ENCODE measurements around the gene RFPL4A. TPM values are rescaled to one million over a fixed set of nuclear protein-coding genes. Genes with fewer than 3 reads are reported as not detected.
"Not testable (repeated sequence)": the region's sequence is repeated elsewhere in the genome, so short reads cannot be mapped to it uniquely, and the experiment has no call there.

RFPL4A gene
- total RNA-seq, result not detected
- long read RNA-seq, result 0 reads

GRCh38 chr19:55758797-55759196 lies at the start of gene RFPL4A:
Gene RFPL4A (plus strand): TSS chr19:55759097. CDS start chr19:55761801, 2,704 bp downstream.
- intact Hi-C loops (cut with micrococcal nuclease), result not testable (repeated sequence)

DNA sequence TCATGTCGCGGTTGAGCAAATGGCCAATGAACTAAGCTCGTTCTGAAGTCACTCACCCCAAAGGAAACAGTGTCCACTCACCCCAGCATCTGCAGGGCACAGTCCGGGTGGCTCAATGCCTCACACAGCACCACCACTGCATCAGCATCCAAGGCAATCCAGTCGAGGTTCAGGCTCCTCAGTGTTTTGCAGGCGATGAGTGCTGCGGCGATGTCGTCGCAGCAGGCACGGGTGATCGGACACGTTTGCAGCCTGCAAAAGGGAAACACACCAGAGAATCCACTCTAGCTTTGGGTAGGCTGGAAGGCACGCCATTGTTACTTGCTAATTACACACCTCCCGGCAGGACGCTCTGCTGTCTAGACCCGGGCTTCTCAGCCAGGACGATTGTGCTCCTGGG lies 47.2 kb upstream of the RFPL4A start:
- H3K27me3 ChIP-seq (ENCODE audit: low read depth), result peaks cover 30% of the 10 kb centered on the region
- H3K4me3 ChIP-seq, result no peak overlapping the region
- intact Hi-C loops (cut with micrococcal nuclease), result no loop called here
- no peak for DNase-seq
- H3K9me3 ChIP-seq (replicated peaks), result no peaks in the 10 kb centered on the region
- H3K27ac ChIP-seq (replicated peaks), result no peak overlapping the region
- no peaks in the 10 kb centered on the region for H3K36me3 ChIP-seq
- no peaks in the 10 kb centered on the region for H3K4me1 ChIP-seq
- TF ChIP-seq CTCF (IDR thresholded peaks at IDR 0.05; ENCODE audit: borderline replicate concordance), result no peak

More at GRCh38 chr19:55758797-55759196, at the start of gene RFPL4A:
- H3K27me3 ChIP-seq (ENCODE audit: low read depth), result peaks cover 47% of the 10 kb centered on the region
- DNase-seq; H3K4me3 ChIP-seq; H3K27ac ChIP-seq (replicated peaks); H3K36me3 ChIP-seq; H3K9me3 ChIP-seq (replicated peaks); H3K4me1 ChIP-seq: not testable (repeated sequence)

- H3K4me3 ChIP-seq, result no peak overlapping the region
- no peak overlapping the region for H3K27ac ChIP-seq (replicated peaks)
- H3K9me3 ChIP-seq (replicated peaks), result no peaks in the 10 kb centered on the region
- intact Hi-C loops (cut with micrococcal nuclease), result no loop called here
- DNase-seq, result no peak
- no peaks in the 10 kb centered on the region for H3K4me1 ChIP-seq
- H3K36me3 ChIP-seq, result no peaks in the 10 kb centered on the region
- no peak for TF ChIP-seq CTCF (IDR thresholded peaks at IDR 0.05; ENCODE audit: borderline replicate concordance)
- H3K27me3 ChIP-seq (ENCODE audit: low read depth), result peaks cover 43% of the 10 kb centered on the region
Measured at GRCh38 chr19:55712804-55713631, 45.9 kb upstream of the RFPL4A start.

GRCh38 chr19:55716531-55716930 lies 42.4 kb upstream of the RFPL4A start:
- peaks cover 78% of the 10 kb centered on the region for H3K27me3 ChIP-seq (ENCODE audit: low read depth)
- no peak for TF ChIP-seq CTCF (IDR thresholded peaks at IDR 0.05; ENCODE audit: borderline replicate concordance)
- H3K4me3 ChIP-seq, result no peak overlapping the region
- peaks cover 12% of the 10 kb centered on the region for H3K9me3 ChIP-seq (replicated peaks)
- no peaks in the 10 kb centered on the region for H3K4me1 ChIP-seq
- DNase-seq, result no peak
- H3K27ac ChIP-seq (replicated peaks), result no peak overlapping the region
- intact Hi-C loops (cut with micrococcal nuclease), result no loop called here
- no peaks in the 10 kb centered on the region for H3K36me3 ChIP-seq

DNA sequence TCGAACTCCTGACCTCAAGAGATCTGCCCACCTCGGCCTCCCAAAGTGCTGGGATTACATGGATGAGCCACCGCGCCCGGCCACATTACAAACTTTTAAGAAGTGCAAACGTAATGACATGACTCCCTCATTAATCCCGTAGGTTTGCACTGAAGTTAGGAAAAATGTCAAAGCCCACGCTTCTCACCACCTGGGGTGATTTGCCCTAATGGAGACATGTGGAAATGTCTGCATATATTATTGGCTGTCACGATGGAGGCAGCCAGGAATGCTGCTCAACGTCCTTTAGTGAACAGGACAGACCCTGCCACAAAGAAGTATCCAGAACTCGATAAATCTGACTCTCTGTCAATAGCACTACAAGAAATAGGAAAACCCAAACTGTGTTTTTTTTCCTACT lies 41.6 kb upstream of the RFPL4A start:
- DNase-seq, result no peak
- H3K27me3 ChIP-seq (ENCODE audit: low read depth), result peaks cover 85% of the 10 kb centered on the region
- intact Hi-C loops (cut with micrococcal nuclease), result no loop called here
- peaks cover 19% of the 10 kb centered on the region for H3K9me3 ChIP-seq (replicated peaks)
- no peak for TF ChIP-seq CTCF (IDR thresholded peaks at IDR 0.05; ENCODE audit: borderline replicate concordance)
- no peak overlapping the region for H3K4me3 ChIP-seq
- no peak overlapping the region for H3K27ac ChIP-seq (replicated peaks)
- H3K36me3 ChIP-seq, result no peaks in the 10 kb centered on the region
- no peaks in the 10 kb centered on the region for H3K4me1 ChIP-seq

GRCh38 chr19:55717879-55718711 lies 40.8 kb upstream of the RFPL4A start:
- H3K4me3 ChIP-seq; DNase-seq; H3K36me3 ChIP-seq; intact Hi-C loops (cut with micrococcal nuclease); H3K4me1 ChIP-seq; H3K27ac ChIP-seq (replicated peaks): not testable (repeated sequence)
- Histone ChIP-seq H3K27me3 (ENCODE audit: low read depth) (peaks cover 93% of the 10 kb centered on the region), H3K9me3 (replicated peaks) (peaks cover 23% of the 10 kb centered on the region)

All from left ventricle myocardium inferior (tissue), 1 donor.